HG02798 (cell line): ENCODE results near the gene PEX5.
"Not testable (repeated sequence)": the region's sequence is repeated elsewhere in the genome, so short reads cannot be mapped to it uniquely, and the experiment has no call there.

ENCODE experiments used
- ATAC-seq: cut with Tn5 transposase; IDR thresholded peaks from one replicate; pipeline ENCODE4 v1.9.1; 2021; ENCODE audit warnings: mild to moderate bottlenecking; ENCODE audit not compliant: unreplicated experiment, poor library complexity

Gene PEX5

GRCh38 chr12:7158781-7159609 lies 30.5 kb upstream of the PEX5 start:
- no peak for ATAC-seq

GRCh38 chr12:7160183-7160582 lies 29.3 kb upstream of the PEX5 start:
- ATAC-seq, result no peak

GRCh38 chr12:7161327-7161726 lies 28.2 kb upstream of the PEX5 start:
- no peak for ATAC-seq

- no peak for ATAC-seq
Measured at GRCh38 chr12:7161811-7162210, 27.7 kb upstream of the PEX5 start.

- no peak for ATAC-seq
Measured at GRCh38 chr12:7162691-7163114, 26.8 kb upstream of the PEX5 start.

GRCh38 chr12:7169951-7170350 lies 19.5 kb upstream of the PEX5 start:
- no peak for ATAC-seq

GRCh38 chr12:7171854-7172253 lies 17.6 kb upstream of the PEX5 start:
- no peak for ATAC-seq

GRCh38 chr12:7175493-7175892 lies 14.0 kb upstream of the PEX5 start:
- no peak for ATAC-seq

GRCh38 chr12:7176595-7176994 lies 12.9 kb upstream of the PEX5 start:
- ATAC-seq, result no peak

GRCh38 chr12:7178481-7178880 lies 11.0 kb upstream of the PEX5 start:
- no peak for ATAC-seq

GRCh38 chr12:7180685-7181084 lies 8.8 kb upstream of the PEX5 start:
- no peak for ATAC-seq

- not testable (repeated sequence) for ATAC-seq
Measured at GRCh38 chr12:7186058-7186457, 3.4 kb upstream of the PEX5 start.

- peak; percentile 45 for ATAC-seq
Measured at GRCh38 chr12:7188562-7189397, 706 bp upstream of the PEX5 start.

GRCh38 chr12:7190268-7191055 lies 976 bp downstream of the PEX5 start:
- ATAC-seq, result no peak

GRCh38 chr12:7193674-7194073 lies 4.2 kb downstream of the PEX5 start:
- ATAC-seq, result no peak

GRCh38 chr12:7197841-7198240 lies 8.4 kb downstream of the PEX5 start:
- ATAC-seq, result no peak

GRCh38 chr12:7203109-7203508 lies 13.6 kb downstream of the PEX5 start:
- no peak for ATAC-seq

GRCh38 chr12:7205091-7205490 lies 15.6 kb downstream of the PEX5 start:
- ATAC-seq, result no peak

- ATAC-seq, result no peak
Measured at GRCh38 chr12:7206691-7207090, 17.2 kb downstream of the PEX5 start.

- no peak for ATAC-seq
Measured at GRCh38 chr12:7207866-7208625, 18.6 kb downstream of the PEX5 start.
